Small intestine (tissue), 7 donors: ENCODE results near the gene RTL10. TPM values are rescaled to one million over a fixed set of nuclear protein-coding genes. Genes with fewer than 3 reads are reported as not detected.
"Not testable (repeated sequence)": the region's sequence is repeated elsewhere in the genome, so short reads cannot be mapped to it uniquely, and the experiment has no call there.

Experiments
- DNase-seq, 2 donors: peaks; one replicate each; pipeline versions ENCODE4 v3.0.0 to v3.0.0-alpha.2; 2013
- FAIRE-seq: peaks from 2 replicates; lab custom pipeline; 2012; peaks lifted over from hg19 to GRCh38; lab: Jason Lieb, UNC
- H3K27ac ChIP-seq, 3 donors: one replicate each; pipeline ENCODE4 v1.5.1; 2013; ENCODE audit warnings: low read length in 2 of 3, mild to moderate bottlenecking in 2 of 3, control low read depth in 1 of 3, inconsistent platforms in 1 of 3, low read depth in 1 of 3, moderate library complexity in 1 of 3
- H3K27me3 ChIP-seq, 3 donors: one replicate each; pipeline ENCODE4 v1.6.1; 2013; ENCODE audit warnings: low read length in 3 of 3, inconsistent platforms in 1 of 3; ENCODE audit not compliant: control insufficient read depth in 3 of 3, insufficient read depth in 3 of 3
- H3K36me3 ChIP-seq, 3 donors: one replicate each; pipeline ENCODE4 v1.6.1; 2013; ENCODE audit warnings: low read length in 3 of 3, inconsistent platforms in 1 of 3, low read depth in 1 of 3, mild to moderate bottlenecking in 1 of 3, moderate library complexity in 1 of 3; ENCODE audit not compliant: control insufficient read depth in 3 of 3, insufficient read depth in 2 of 3
- H3K4me1 ChIP-seq, 3 donors: one replicate each; pipeline ENCODE4 v1.6.1; 2013; ENCODE audit warnings: low read length in 2 of 3, inconsistent platforms in 1 of 3, low read depth in 1 of 3, mild to moderate bottlenecking in 1 of 3, moderate library complexity in 1 of 3; ENCODE audit not compliant: control insufficient read depth in 3 of 3, insufficient read depth in 2 of 3
- H3K4me3 ChIP-seq, 3 donors: one replicate each; pipeline ENCODE4 v1.5.1; 2013; ENCODE audit warnings: low read length in 3 of 3, control low read depth in 1 of 3, inconsistent platforms in 1 of 3, low read depth in 1 of 3, mild to moderate bottlenecking in 1 of 3, moderate library complexity in 1 of 3
- H3K9me3 ChIP-seq, 2 donors: one replicate each; pipeline ENCODE4 v1.6.1; 2013; ENCODE audit warnings: low read depth in 1 of 2, low read length in 1 of 2; ENCODE audit not compliant: control insufficient read depth in 2 of 2, insufficient read depth in 1 of 2
- WGBS, 3 donors: extraction: QIAGEN DNeasy Blood & Tissue Kit; methylation state at CpG; one replicate each; pipeline ENCODE4 v1.1.7; 2013; 5-methylcytosine and 5-hydroxymethylcytosine counted together
- polyA plus RNA-seq, 4 donors: library from polyadenylated mRNA; stranded (reverse) in 3 of 4; unstranded in 1 of 4; fragments of 200-250 nt in 3 of 4; fragments of 120-200 nt in 1 of 4; gene quantifications; one replicate each; pipeline versions ENCODE4 v1.2.1 to v1.2.3, GENCODE V29; 2013
- donor health status: healthy with polysubstance abuse.
- donor health status: control.
- donor health status: control.
- donor health status: Bipolar disorder and iron deficiency.
- donor health status: healthy.

The RTL10 gene
- polyA plus RNA-seq, 4 donors = 9.7 to 30.6 (median 22.3) TPM

- Histone ChIP-seq H3K4me3 (no peak overlapping the region), H3K36me3 (peaks cover 0 to 18% (median 0%) of the 10 kb centered on the region in 3 donors), H3K27ac (peak overlapping the region in 1 of 3 donors; percentile 41), H3K9me3 (peaks cover 0 to 8% of the 10 kb centered on the region in 2 donors), H3K27me3 (no peaks in the 10 kb centered on the region), H3K4me1 (peaks cover 0 to 12% (median 3%) of the 10 kb centered on the region in 3 donors)
- FAIRE-seq (no peak), DNase-seq (no peak)
- 71 to 88% (median 76%) methylated on average over 12 of the region's 12 CpGs for WGBS, 3 donors
Measured at GRCh38 chr22:19842393-19843106, 12.1 kb downstream of the RTL10 start.

GRCh38 chr22:19841641-19842392, 12.9 kb downstream of the RTL10 start:
- Histone ChIP-seq H3K4me3 (no peak overlapping the region), H3K36me3 (peaks cover 0 to 11% (median 0%) of the 10 kb centered on the region in 3 donors), H3K9me3 (peaks cover 0 to 3% of the 10 kb centered on the region in 2 donors), H3K4me1 (peaks cover 0 to 12% (median 3%) of the 10 kb centered on the region in 3 donors), H3K27ac (no peak overlapping the region), H3K27me3 (no peaks in the 10 kb centered on the region)
- DNase-seq (no peak), FAIRE-seq (no peak)
- 82 to 88% (median 85%) methylated on average over 8 of the region's 8 CpGs for WGBS, 3 donors

- no peaks in the 10 kb centered on the region for H3K27me3 ChIP-seq
- DNase-seq (peak; percentile 53 to 85), FAIRE-seq (no peak)
- peaks cover 0 to 12% (median 3%) of the 10 kb centered on the region in 3 donors for H3K4me1 ChIP-seq
- no peak overlapping the region for H3K4me3 ChIP-seq
- peaks cover 0 to 5% (median 0%) of the 10 kb centered on the region in 3 donors for H3K36me3 ChIP-seq
- 63 to 81% (median 68%) methylated on average over 6 of the region's 6 CpGs for WGBS, 3 donors
- no peak overlapping the region for H3K27ac ChIP-seq
- no peaks in the 10 kb centered on the region for H3K9me3 ChIP-seq
Measured at GRCh38 chr22:19840955-19841640, 13.6 kb downstream of the RTL10 start.

- no peak for DNase-seq
- peaks cover 0 to 12% (median 3%) of the 10 kb centered on the region in 3 donors for H3K4me1 ChIP-seq
- no peaks in the 10 kb centered on the region for H3K36me3 ChIP-seq
- no peak for FAIRE-seq
- no peak overlapping the region for H3K4me3 ChIP-seq
- no peaks in the 10 kb centered on the region for H3K27me3 ChIP-seq
- WGBS, 3 donors = 80 to 88% (median 85%) methylated on average over 4 of the region's 4 CpGs
- no peaks in the 10 kb centered on the region for H3K9me3 ChIP-seq
- no peak overlapping the region for H3K27ac ChIP-seq
Measured at GRCh38 chr22:19840059-19840458, 14.6 kb downstream of the RTL10 start.

- peaks cover 0 to 10% (median 3%) of the 10 kb centered on the region in 3 donors for H3K4me1 ChIP-seq
- no peak overlapping the region for H3K27ac ChIP-seq
- FAIRE-seq = no peak
- no peaks in the 10 kb centered on the region for H3K27me3 ChIP-seq
- no peaks in the 10 kb centered on the region for H3K36me3 ChIP-seq
- no peaks in the 10 kb centered on the region for H3K9me3 ChIP-seq
- WGBS, 3 donors = 93 to 96% (median 93%) methylated on average over 6 of the region's 6 CpGs
- no peak for DNase-seq
- no peak overlapping the region for H3K4me3 ChIP-seq
Measured at GRCh38 chr22:19837915-19838314, 16.8 kb downstream of the RTL10 start.

- Histone ChIP-seq H3K36me3 (no peaks in the 10 kb centered on the region), H3K4me1 (peaks cover 0 to 3% (median 0%) of the 10 kb centered on the region in 3 donors), H3K4me3 (no peak overlapping the region), H3K27ac (no peak overlapping the region), H3K27me3 (no peaks in the 10 kb centered on the region), H3K9me3 (no peaks in the 10 kb centered on the region)
- DNase-seq (no peak), FAIRE-seq (no peak)
Measured at GRCh38 chr22:19836512-19836911, 18.2 kb downstream of the RTL10 start.

- no peaks in the 10 kb centered on the region for H3K36me3 ChIP-seq
- H3K9me3 ChIP-seq = no peaks in the 10 kb centered on the region
- DNase-seq (no peak), FAIRE-seq (no peak)
- no peak overlapping the region for H3K27ac ChIP-seq
- no peaks in the 10 kb centered on the region for H3K4me1 ChIP-seq
- no peaks in the 10 kb centered on the region for H3K27me3 ChIP-seq
- no peak overlapping the region for H3K4me3 ChIP-seq
Measured at GRCh38 chr22:19834599-19834998, 20.1 kb downstream of the RTL10 start.

GRCh38 chr22:19833327-19833726, 21.3 kb downstream of the RTL10 start:
- not testable (repeated sequence) for DNase-seq, H3K4me1 ChIP-seq, H3K4me3 ChIP-seq, FAIRE-seq, H3K9me3 ChIP-seq, H3K27ac ChIP-seq, H3K27me3 ChIP-seq, H3K36me3 ChIP-seq
- 87 to 92% (median 88%) methylated on average over 9 of the region's 9 CpGs for WGBS, 3 donors
